Measurements from ENCODE around the gene MLLT6.

DNA sequence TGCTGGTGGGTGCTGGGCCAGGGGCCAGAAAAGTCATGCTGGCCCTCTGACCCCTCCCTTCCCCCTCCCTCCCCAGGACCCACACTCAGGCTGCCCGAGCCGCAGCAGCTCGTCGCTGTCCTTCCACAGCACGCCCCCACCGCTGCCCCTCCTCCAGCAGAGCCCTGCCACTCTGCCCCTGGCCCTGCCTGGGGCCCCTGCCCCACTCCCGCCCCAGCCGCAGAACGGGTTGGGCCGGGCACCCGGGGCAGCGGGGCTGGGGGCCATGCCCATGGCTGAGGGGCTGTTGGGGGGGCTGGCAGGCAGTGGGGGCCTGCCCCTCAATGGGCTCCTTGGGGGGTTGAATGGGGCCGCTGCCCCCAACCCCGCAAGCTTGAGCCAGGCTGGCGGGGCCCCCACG is 16.7 kb downstream of the MLLT6 start:
- TF ChIP-seq, protein P1, sequence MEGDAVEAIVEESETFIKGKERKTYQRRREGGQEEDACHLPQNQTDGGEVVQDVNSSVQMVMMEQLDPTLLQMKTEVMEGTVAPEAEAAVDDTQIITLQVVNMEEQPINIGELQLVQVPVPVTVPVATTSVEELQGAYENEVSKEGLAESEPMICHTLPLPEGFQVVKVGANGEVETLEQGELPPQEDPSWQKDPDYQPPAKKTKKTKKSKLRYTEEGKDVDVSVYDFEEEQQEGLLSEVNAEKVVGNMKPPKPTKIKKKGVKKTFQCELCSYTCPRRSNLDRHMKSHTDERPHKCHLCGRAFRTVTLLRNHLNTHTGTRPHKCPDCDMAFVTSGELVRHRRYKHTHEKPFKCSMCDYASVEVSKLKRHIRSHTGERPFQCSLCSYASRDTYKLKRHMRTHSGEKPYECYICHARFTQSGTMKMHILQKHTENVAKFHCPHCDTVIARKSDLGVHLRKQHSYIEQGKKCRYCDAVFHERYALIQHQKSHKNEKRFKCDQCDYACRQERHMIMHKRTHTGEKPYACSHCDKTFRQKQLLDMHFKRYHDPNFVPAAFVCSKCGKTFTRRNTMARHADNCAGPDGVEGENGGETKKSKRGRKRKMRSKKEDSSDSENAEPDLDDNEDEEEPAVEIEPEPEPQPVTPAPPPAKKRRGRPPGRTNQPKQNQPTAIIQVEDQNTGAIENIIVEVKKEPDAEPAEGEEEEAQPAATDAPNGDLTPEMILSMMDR (conservative IDR thresholded peaks at IDR 0.05 in 1 of 2, IDR thresholded peaks at IDR 0.05 in 1 of 2; ENCODE audit: extremely low read depth in 1 of 2, insufficient read depth in 1 of 2, low read depth in 1 of 2, low read length in 2 of 2), result no peak
- TF ChIP-seq EZH2 (IDR thresholded peaks at IDR 0.05; ENCODE audit: borderline replicate concordance, low read length), result no peak
